Amniotic epithelial cell (primary cell): ENCODE data around the gene SSUH2.

Experiments used
- DNase-seq: peaks from one replicate; pipeline ENCODE4 v3.0.0-alpha.2; 2010; ENCODE audit warnings: low read depth

Gene SSUH2

GRCh38 chr3:8608791-8609467, 35.7 kb downstream of the SSUH2 start:
- no peak for DNase-seq

- DNase-seq, result no peak
These were observed 36.4 kb downstream of the SSUH2 start for GRCh38 chr3:8608041-8608790.

- peak; percentile 79 for DNase-seq
These were observed 37.2 kb downstream of the SSUH2 start for GRCh38 chr3:8607234-8608040.

GRCh38 chr3:8606701-8607231, 37.8 kb downstream of the SSUH2 start:
- DNase-seq, result no peak

GRCh38 chr3:8604988-8605387, 39.6 kb downstream of the SSUH2 start:
- no peak for DNase-seq

GRCh38 chr3:8604006-8604405, 40.6 kb downstream of the SSUH2 start:
- DNase-seq, result no peak

GRCh38 chr3:8603115-8603710, 41.4 kb downstream of the SSUH2 start:
- DNase-seq, result no peak

GRCh38 chr3:8600457-8600856, 44.1 kb downstream of the SSUH2 start:
- no peak for DNase-seq

GRCh38 chr3:8599146-8599545, 45.5 kb downstream of the SSUH2 start:
- DNase-seq, result no peak

- DNase-seq, result peak; percentile 57
These were observed 47.3 kb downstream of the SSUH2 start for GRCh38 chr3:8597219-8597853.

- no peak for DNase-seq
These were observed 48.0 kb downstream of the SSUH2 start for GRCh38 chr3:8596321-8597218.

GRCh38 chr3:8595695-8596115, 48.9 kb downstream of the SSUH2 start:
- DNase-seq, result no peak

- DNase-seq, result no peak
These were observed 49.3 kb downstream of the SSUH2 start for GRCh38 chr3:8595252-8595651.

GRCh38 chr3:8593021-8593827, 51.4 kb downstream of the SSUH2 start:
- no peak for DNase-seq

GRCh38 chr3:8589880-8590556, 54.6 kb downstream of the SSUH2 start:
- peak; percentile 73 for DNase-seq

- DNase-seq, result no peak
These were observed 59.9 kb downstream of the SSUH2 start for GRCh38 chr3:8584661-8585060.

- DNase-seq, result peak; percentile 70
These were observed 62.7 kb downstream of the SSUH2 start for GRCh38 chr3:8581806-8582445.

- DNase-seq, result peak; percentile 45
These were observed 63.2 kb downstream of the SSUH2 start for GRCh38 chr3:8581373-8581772.

GRCh38 chr3:8580434-8580833, 64.2 kb downstream of the SSUH2 start:
- peak; percentile 64 for DNase-seq
